ENCODE data around the gene KCNH6.

Gene KCNH6

DNA sequence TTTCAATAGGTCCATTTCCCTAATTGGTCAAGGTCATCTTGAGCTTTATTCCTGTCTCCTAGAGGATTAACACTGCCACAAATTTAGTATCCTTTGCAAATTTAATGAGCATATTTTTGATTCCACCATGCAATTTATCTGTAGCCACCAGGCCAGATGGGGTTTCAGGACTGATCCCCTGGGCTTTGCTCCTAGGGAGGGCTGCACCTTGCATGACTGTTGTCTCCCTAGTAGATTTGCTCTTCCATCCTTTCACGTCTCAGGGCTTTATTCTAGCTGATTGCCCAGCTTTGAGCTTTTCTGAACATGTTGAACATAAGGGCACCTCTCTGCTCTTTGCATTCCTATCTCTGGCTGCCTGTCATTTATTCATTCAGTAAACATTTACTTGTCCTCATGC, 7.7 kb upstream of the KCNH6 start:
- H3K9me3 Mint-ChIP-seq: no peaks in the 10 kb centered on the region
- no peaks in the 10 kb centered on the region for H3K4me1 Mint-ChIP-seq
- no peak for DNase-seq
- H3K4me3 Mint-ChIP-seq: no peak overlapping the region
- no peak overlapping the region for H3K27ac Mint-ChIP-seq
- TF ChIP-seq CTCF (IDR thresholded peaks at IDR 0.05): no peak
- peaks cover 55% of the 10 kb centered on the region for H3K27me3 Mint-ChIP-seq (ENCODE audit: low read depth, poor library complexity)
- H3K36me3 Mint-ChIP-seq (ENCODE audit: low read depth): no peaks in the 10 kb centered on the region

DNA sequence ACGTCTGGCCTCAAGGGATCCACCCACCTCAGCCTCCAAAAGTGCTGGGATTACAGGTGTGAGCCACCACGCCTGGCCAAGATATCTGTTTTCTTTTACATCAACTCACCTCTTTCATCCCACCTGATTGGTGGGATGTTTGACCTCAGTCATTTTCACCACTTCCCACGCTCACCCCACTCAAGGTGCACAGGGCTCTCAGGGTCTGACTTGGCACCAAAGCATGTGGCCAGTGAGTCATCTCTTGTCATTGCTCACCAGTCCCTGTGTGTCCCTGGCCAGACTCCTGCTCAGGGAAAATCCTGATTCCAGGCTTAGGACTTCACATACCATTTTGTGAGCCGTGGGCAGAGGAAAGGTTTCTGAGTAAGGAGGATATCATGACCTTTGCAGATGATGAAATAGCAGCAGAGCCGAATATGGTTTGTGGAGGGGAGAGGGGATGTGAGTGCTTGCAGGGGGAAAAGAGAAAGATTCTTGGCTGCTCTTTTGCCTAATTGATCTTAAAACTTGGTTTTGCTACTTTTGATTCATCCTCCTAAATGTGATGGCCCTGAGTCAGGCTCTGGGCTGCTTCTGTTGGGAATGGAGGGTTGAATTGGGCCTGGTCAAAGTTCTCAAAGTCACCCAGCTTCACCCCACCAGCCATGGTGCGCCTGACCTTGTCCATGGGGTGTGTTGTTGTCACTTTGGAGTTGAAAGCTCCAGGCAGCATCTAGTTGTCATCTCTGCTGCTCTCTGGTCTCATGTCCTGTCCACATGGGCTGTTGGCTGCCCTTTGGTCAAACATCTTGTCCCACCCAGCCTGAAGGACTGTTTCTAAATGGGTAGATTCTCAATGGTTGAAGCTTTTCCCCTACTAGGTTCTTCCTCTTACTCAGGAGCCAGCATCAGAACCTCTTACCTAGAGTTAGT, 6.0 kb upstream of the KCNH6 start:
- Mint-ChIP-seq H3K27ac (no peak overlapping the region), H3K4me1 (no peaks in the 10 kb centered on the region), H3K27me3 (ENCODE audit: low read depth, poor library complexity) (peaks cover 65% of the 10 kb centered on the region), H3K36me3 (ENCODE audit: low read depth) (no peaks in the 10 kb centered on the region), H3K9me3 (no peaks in the 10 kb centered on the region), H3K4me3 (no peak overlapping the region)
- DNase-seq: no peak
- no peak for TF ChIP-seq CTCF (IDR thresholded peaks at IDR 0.05)

- Mint-ChIP-seq H3K4me1 (no peaks in the 10 kb centered on the region), H3K36me3 (ENCODE audit: low read depth) (no peaks in the 10 kb centered on the region), H3K9me3 (no peaks in the 10 kb centered on the region), H3K27me3 (ENCODE audit: low read depth, poor library complexity) (peaks cover 61% of the 10 kb centered on the region), H3K4me3 (no peak overlapping the region), H3K27ac (no peak overlapping the region)
- TF ChIP-seq CTCF (IDR thresholded peaks at IDR 0.05): no peak
- DNase-seq: no peak
Measured at GRCh38 chr17:63517825-63518534, 5.2 kb upstream of the KCNH6 start.

- Mint-ChIP-seq H3K9me3 (no peaks in the 10 kb centered on the region), H3K4me1 (peaks cover 7% of the 10 kb centered on the region), H3K36me3 (ENCODE audit: low read depth) (no peaks in the 10 kb centered on the region), H3K27me3 (ENCODE audit: low read depth, poor library complexity) (peaks cover 64% of the 10 kb centered on the region), H3K4me3 (no peak overlapping the region), H3K27ac (no peak overlapping the region)
- no peak for TF ChIP-seq CTCF (IDR thresholded peaks at IDR 0.05)
- no peak for DNase-seq
Measured at GRCh38 chr17:63519116-63519881, 3.9 kb upstream of the KCNH6 start.

DNA sequence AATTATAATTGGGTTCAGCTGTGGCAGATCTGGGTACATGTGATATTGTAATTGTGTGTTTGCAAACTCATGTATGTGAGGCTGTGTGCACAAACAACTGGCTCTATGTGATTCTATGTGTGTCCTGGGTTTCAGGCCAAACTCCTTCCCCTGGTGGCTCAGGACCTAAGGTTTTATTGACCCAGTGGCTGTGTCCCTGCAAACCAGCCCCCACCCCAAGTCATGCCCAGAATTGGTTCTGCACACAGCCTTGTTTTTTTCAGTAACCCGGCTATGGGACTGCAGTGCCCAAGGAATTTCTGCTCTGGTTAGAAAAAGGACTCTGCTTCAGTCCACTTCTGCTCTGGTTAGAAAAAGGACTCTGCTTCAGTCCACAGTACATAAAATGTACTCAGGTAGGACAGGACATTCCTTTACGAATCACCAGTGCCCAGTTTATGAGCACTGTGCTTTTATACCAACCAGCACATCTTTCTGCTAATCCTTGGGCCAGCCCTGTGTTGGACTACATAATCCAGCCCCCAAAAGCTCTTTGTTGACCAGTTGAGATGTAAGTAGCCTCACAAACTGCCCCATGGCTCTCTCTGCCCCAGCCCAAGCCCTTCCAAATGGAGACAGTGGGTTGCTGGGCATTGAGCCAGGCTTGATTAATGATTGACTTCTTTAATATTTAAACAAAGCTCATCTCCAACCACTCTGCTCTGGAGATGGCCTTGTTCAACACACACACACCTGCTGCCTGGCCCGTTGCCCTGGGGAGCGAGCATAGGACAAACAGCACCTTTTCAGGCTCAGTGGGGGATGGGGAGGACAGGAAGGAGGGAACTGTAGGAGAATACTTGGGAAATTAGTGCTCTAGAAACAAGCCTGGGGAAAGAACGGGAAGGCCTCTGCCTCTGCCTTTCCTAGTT, 2.9 kb upstream of the KCNH6 start:
- no peaks in the 10 kb centered on the region for H3K9me3 Mint-ChIP-seq
- no peak overlapping the region for H3K27ac Mint-ChIP-seq
- no peak overlapping the region for H3K4me3 Mint-ChIP-seq
- peaks cover 63% of the 10 kb centered on the region for H3K27me3 Mint-ChIP-seq (ENCODE audit: low read depth, poor library complexity)
- TF ChIP-seq CTCF (IDR thresholded peaks at IDR 0.05): no peak
- no peaks in the 10 kb centered on the region for H3K36me3 Mint-ChIP-seq (ENCODE audit: low read depth)
- no peak for DNase-seq
- H3K4me1 Mint-ChIP-seq: peaks cover 7% of the 10 kb centered on the region

Data from nephron progenitor cell (in vitro differentiated cells).